Measurements from ENCODE around the gene KIF3C. TPM values are rescaled to one million over a fixed set of nuclear protein-coding genes. Genes with fewer than 3 reads are reported as not detected.

KIF3C gene
- total and polyA plus RNA-seq, 4 donors, result 26.2 to 133 (median 94.0) TPM

DNA sequence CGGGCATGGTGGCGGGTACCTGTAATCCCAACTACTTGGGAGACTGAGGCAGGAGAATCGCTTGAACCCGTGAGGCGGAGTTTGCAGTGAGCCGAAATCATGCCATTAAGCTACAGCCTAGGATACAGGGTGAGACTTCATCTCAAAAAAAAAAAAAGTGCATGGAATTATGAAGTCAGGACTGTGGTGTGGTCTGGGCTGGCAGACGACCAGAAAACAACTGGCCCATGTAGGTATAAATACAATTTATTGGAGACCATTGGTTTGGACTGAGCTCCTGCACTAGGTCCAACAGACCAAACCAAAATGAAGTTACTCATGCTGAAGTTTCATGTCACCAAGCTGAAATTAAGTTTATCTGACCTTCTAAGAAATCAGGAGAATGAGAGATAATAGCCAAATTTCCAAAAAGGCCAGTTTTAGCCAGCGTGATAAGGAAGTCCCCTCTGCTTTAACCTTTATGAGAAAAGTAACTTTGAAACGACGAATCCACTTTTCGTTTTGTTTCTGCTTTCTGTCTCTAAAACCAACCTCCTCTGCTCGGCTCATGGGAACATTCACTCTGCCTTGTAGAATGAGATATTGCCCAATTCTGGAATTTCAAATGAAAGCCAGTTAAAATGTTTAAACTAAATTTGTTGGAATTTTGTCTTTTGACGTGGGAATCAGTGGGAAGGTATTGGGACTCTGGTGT lies 33.9 kb upstream of the KIF3C start:
- Histone ChIP-seq H3K9me3 (ENCODE audit: control insufficient read depth, insufficient read depth, low read length) (no peaks in the 10 kb centered on the region), H3K27ac (ENCODE audit: low read depth, low read length) (no peak overlapping the region), H3K27me3 (ENCODE audit: control insufficient read depth, insufficient read depth, low read length) (no peaks in the 10 kb centered on the region), H3K4me1 (ENCODE audit: control insufficient read depth, insufficient read depth, low read length) (no peaks in the 10 kb centered on the region), H3K4me3 (ENCODE audit: low read depth, low read length) (no peak overlapping the region), H3K36me3 (ENCODE audit: control insufficient read depth, insufficient read depth, low read length) (no peaks in the 10 kb centered on the region)
- WGBS (ENCODE audit: insufficient coverage), result 97% methylated on average over 7 of the region's 13 CpGs
- no peak for DNase-seq (ENCODE audit: low read depth in 4 of 6, low spot score in 6 of 6)

DNA sequence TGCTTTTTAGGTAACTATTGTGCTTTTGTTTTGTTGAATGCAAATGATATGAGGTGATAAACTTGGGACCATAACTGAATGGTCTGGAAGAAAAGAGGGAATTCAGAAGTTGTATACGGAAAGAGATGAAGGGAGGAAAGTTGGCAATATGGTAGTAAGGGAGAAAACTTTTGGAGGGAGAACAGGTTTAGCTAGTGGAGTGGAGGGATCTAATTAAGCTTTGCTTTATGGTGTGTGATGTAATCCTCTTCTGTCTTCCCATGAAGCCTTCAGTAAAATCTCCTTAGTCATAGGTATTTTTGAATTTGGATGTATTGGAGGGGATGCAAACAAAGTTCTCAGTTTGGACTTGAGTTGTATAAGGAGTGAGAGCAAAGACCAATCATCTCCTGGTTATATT lies 31.4 kb upstream of the KIF3C start:
- Histone ChIP-seq H3K27me3 (ENCODE audit: control insufficient read depth, insufficient read depth, low read length) (no peaks in the 10 kb centered on the region), H3K36me3 (ENCODE audit: control insufficient read depth, insufficient read depth, low read length) (no peaks in the 10 kb centered on the region), H3K4me3 (ENCODE audit: low read depth, low read length) (no peak overlapping the region), H3K27ac (ENCODE audit: low read depth, low read length) (no peak overlapping the region), H3K4me1 (ENCODE audit: control insufficient read depth, insufficient read depth, low read length) (no peaks in the 10 kb centered on the region), H3K9me3 (ENCODE audit: control insufficient read depth, insufficient read depth, low read length) (no peaks in the 10 kb centered on the region)
- no peak for DNase-seq (ENCODE audit: low read depth in 4 of 6, low spot score in 6 of 6)
- 100% methylated on average over 1 of the region's 1 CpG for WGBS (ENCODE audit: insufficient coverage)

- Histone ChIP-seq H3K4me1 (ENCODE audit: control insufficient read depth, insufficient read depth, low read length) (no peaks in the 10 kb centered on the region), H3K27me3 (ENCODE audit: control insufficient read depth, insufficient read depth, low read length) (no peaks in the 10 kb centered on the region), H3K4me3 (ENCODE audit: low read depth, low read length) (no peak overlapping the region), H3K9me3 (ENCODE audit: control insufficient read depth, insufficient read depth, low read length) (no peaks in the 10 kb centered on the region), H3K27ac (ENCODE audit: low read depth, low read length) (no peak overlapping the region), H3K36me3 (ENCODE audit: control insufficient read depth, insufficient read depth, low read length) (no peaks in the 10 kb centered on the region)
- DNase-seq (ENCODE audit: low read depth in 4 of 6, low spot score in 6 of 6), result peak in 2 of 6 donors; percentile 6 to 40
- WGBS (ENCODE audit: insufficient coverage), result 31% methylated on average over 7 of the region's 14 CpGs
These were observed 29.9 kb upstream of the KIF3C start for GRCh38 chr2:26011990-26012856.

DNA sequence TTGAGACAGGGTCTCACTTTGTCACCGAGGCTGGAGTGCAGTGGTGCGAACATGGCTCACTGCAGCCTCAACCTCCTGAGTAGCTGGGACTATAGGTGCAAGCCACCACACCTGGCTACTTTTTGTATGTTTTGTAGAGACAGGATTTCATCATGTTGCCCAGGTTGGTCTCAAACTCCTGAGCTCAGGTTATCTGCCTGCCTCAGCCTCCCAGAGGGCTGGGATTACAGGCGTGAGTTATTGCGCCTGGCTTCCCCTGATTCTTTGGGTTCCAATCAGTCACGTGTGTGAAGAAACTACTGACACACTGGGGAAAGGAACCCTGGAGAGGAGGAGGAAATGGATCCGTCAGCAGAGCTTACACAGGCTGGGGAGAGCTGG lies 29.3 kb upstream of the KIF3C start:
- no peaks in the 10 kb centered on the region for H3K4me1 ChIP-seq (ENCODE audit: control insufficient read depth, insufficient read depth, low read length)
- H3K36me3 ChIP-seq (ENCODE audit: control insufficient read depth, insufficient read depth, low read length), result no peaks in the 10 kb centered on the region
- no peak overlapping the region for H3K4me3 ChIP-seq (ENCODE audit: low read depth, low read length)
- no peaks in the 10 kb centered on the region for H3K9me3 ChIP-seq (ENCODE audit: control insufficient read depth, insufficient read depth, low read length)
- DNase-seq (ENCODE audit: low read depth in 4 of 6, low spot score in 6 of 6), result no peak
- no peaks in the 10 kb centered on the region for H3K27me3 ChIP-seq (ENCODE audit: control insufficient read depth, insufficient read depth, low read length)
- 65% methylated on average over 6 of the region's 6 CpGs for WGBS (ENCODE audit: insufficient coverage)
- no peak overlapping the region for H3K27ac ChIP-seq (ENCODE audit: low read depth, low read length)

DNA sequence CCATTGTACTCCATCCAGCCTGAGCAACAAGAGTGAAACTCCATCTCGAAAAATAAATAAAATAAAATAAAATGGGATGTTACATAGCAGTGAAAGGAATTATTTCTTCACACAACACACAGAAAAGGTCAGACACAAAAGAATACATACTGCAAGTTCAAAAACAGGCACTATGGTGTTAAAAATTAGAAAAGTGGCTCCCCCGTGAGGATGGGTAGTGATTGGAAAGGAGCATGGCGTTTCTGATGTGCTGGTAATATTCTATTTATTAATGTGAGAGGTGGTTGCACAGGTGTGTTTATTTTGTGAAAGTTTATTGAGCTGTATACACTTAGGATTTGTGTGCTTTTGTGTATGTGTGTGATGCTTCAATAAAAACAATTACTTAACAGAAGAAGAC lies 28.6 kb upstream of the KIF3C start:
- Histone ChIP-seq H3K4me3 (ENCODE audit: low read depth, low read length) (no peak overlapping the region), H3K9me3 (ENCODE audit: control insufficient read depth, insufficient read depth, low read length) (no peaks in the 10 kb centered on the region), H3K27ac (ENCODE audit: low read depth, low read length) (no peak overlapping the region), H3K36me3 (ENCODE audit: control insufficient read depth, insufficient read depth, low read length) (no peaks in the 10 kb centered on the region), H3K27me3 (ENCODE audit: control insufficient read depth, insufficient read depth, low read length) (no peaks in the 10 kb centered on the region), H3K4me1 (ENCODE audit: control insufficient read depth, insufficient read depth, low read length) (no peaks in the 10 kb centered on the region)
- DNase-seq (ENCODE audit: low read depth in 4 of 6, low spot score in 6 of 6), result no peak
- WGBS (ENCODE audit: insufficient coverage), result no CpG with 5 or more reads among the region's 3 CpGs

- Histone ChIP-seq H3K9me3 (ENCODE audit: control insufficient read depth, insufficient read depth, low read length) (no peaks in the 10 kb centered on the region), H3K36me3 (ENCODE audit: control insufficient read depth, insufficient read depth, low read length) (no peaks in the 10 kb centered on the region), H3K27ac (ENCODE audit: low read depth, low read length) (no peak overlapping the region), H3K4me1 (ENCODE audit: control insufficient read depth, insufficient read depth, low read length) (no peaks in the 10 kb centered on the region), H3K4me3 (ENCODE audit: low read depth, low read length) (no peak overlapping the region), H3K27me3 (ENCODE audit: control insufficient read depth, insufficient read depth, low read length) (no peaks in the 10 kb centered on the region)
- no peak for DNase-seq (ENCODE audit: low read depth in 4 of 6, low spot score in 6 of 6)
- WGBS (ENCODE audit: insufficient coverage), result no CpG with 5 or more reads among the region's 2 CpGs
These were observed 27.3 kb upstream of the KIF3C start for GRCh38 chr2:26009567-26009963.

GRCh38 chr2:26008851-26009566 lies 26.7 kb upstream of the KIF3C start:
- Histone ChIP-seq H3K9me3 (ENCODE audit: control insufficient read depth, insufficient read depth, low read length) (no peaks in the 10 kb centered on the region), H3K4me3 (ENCODE audit: low read depth, low read length) (no peak overlapping the region), H3K27me3 (ENCODE audit: control insufficient read depth, insufficient read depth, low read length) (no peaks in the 10 kb centered on the region), H3K4me1 (ENCODE audit: control insufficient read depth, insufficient read depth, low read length) (no peaks in the 10 kb centered on the region), H3K27ac (ENCODE audit: low read depth, low read length) (no peak overlapping the region), H3K36me3 (ENCODE audit: control insufficient read depth, insufficient read depth, low read length) (no peaks in the 10 kb centered on the region)
- 86% methylated on average over 2 of the region's 2 CpGs for WGBS (ENCODE audit: insufficient coverage)
- DNase-seq (ENCODE audit: low read depth in 4 of 6, low spot score in 6 of 6), result peak in 1 of 6 donors; percentile 30

DNA sequence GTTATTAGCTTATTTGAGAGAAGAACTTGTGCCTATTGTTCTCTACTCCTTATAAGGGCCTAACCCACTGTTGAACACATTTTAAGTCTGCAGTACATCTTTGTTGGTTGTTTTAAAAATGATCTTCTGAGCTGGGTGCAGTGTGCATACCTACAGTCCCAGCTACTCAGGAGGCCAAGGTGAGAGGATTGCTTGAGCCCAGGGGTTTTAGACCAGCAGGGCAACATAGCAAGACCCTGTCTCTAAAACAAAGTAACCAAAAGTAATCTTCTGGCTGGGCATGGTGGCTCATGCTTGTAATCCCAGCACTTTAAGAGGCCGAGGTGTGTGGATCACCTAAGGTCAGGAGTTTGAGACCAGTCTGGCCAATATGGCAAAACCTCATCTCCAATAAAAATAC lies 25.8 kb upstream of the KIF3C start:
- Histone ChIP-seq H3K9me3 (ENCODE audit: control insufficient read depth, insufficient read depth, low read length) (no peaks in the 10 kb centered on the region), H3K36me3 (ENCODE audit: control insufficient read depth, insufficient read depth, low read length) (no peaks in the 10 kb centered on the region), H3K4me1 (ENCODE audit: control insufficient read depth, insufficient read depth, low read length) (no peaks in the 10 kb centered on the region), H3K27ac (ENCODE audit: low read depth, low read length) (no peak overlapping the region), H3K27me3 (ENCODE audit: control insufficient read depth, insufficient read depth, low read length) (no peaks in the 10 kb centered on the region), H3K4me3 (ENCODE audit: low read depth, low read length) (no peak overlapping the region)
- WGBS (ENCODE audit: insufficient coverage), result 100% methylated on average over 1 of the region's 1 CpG
- DNase-seq (ENCODE audit: low read depth in 4 of 6, low spot score in 6 of 6), result no peak

DNA sequence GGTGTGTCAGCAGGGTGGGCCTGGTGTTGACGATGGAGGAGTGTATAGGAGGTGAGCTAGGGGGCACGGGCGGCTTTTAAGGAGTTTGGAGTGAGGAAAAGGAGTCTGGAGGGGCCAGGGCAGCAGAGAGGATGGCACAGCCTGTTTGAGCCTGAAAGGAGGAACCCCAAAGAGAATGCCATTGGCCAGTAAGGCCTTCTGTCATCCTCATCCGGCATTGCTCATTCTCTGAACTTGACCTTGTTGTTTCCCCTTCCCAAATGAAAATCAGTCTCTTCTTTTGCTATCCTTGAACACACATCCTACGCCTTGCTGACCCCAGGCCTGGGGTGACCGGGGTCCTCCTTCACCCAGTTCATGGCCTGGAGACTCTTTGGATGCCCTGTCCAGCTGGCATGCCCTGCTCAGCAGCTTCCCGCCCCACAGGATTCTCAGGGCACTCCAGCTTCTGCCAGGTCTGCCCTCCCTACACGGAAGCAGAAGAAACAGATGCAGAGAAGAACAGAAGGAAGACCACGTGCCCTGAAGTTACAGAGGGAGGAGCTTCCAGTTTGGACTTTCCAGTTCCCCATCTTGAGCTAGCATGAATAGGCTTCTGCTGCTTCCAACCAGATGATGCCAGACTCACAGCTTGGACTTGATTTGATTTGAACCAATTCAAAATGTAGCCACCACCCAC lies 20.5 kb upstream of the KIF3C start:
- DNase-seq (ENCODE audit: low read depth in 4 of 6, low spot score in 6 of 6), result no peak
- no peak overlapping the region for H3K4me3 ChIP-seq (ENCODE audit: low read depth, low read length)
- no peaks in the 10 kb centered on the region for H3K27me3 ChIP-seq (ENCODE audit: control insufficient read depth, insufficient read depth, low read length)
- H3K4me1 ChIP-seq (ENCODE audit: control insufficient read depth, insufficient read depth, low read length), result peaks cover 28% of the 10 kb centered on the region
- no peaks in the 10 kb centered on the region for H3K9me3 ChIP-seq (ENCODE audit: control insufficient read depth, insufficient read depth, low read length)
- H3K27ac ChIP-seq (ENCODE audit: low read depth, low read length), result peak overlapping the region; percentile 83
- WGBS (ENCODE audit: insufficient coverage), result 61% methylated on average over 7 of the region's 9 CpGs
- no peaks in the 10 kb centered on the region for H3K36me3 ChIP-seq (ENCODE audit: control insufficient read depth, insufficient read depth, low read length)

Measured in spinal cord (tissue), 10 donors.